ENCODE measurements around the gene FRMD3.

GRCh38 chr9:83501565-83501964 lies 36.6 kb downstream of the FRMD3 start:
- no peak for TF ChIP-seq REST (IDR thresholded peaks at IDR 0.05; ENCODE audit: borderline replicate concordance)
- no peak for TF ChIP-seq TAF1 (IDR thresholded peaks at IDR 0.05; ENCODE audit: low read depth)
- TF ChIP-seq POLR2AphosphoS5 (IDR thresholded peaks at IDR 0.05), result no peak
- TF ChIP-seq CTCF (IDR thresholded peaks at IDR 0.05; ENCODE audit: poor library complexity, severe bottlenecking), result no peak
- TF ChIP-seq EP300 (conservative IDR thresholded peaks at IDR 0.05; ENCODE audit: poor library complexity, severe bottlenecking), result no peak

All from neural cell (in vitro differentiated cells).